GM18505 (cell line): ENCODE results near the gene DNAJB8.

Experiments
- ATAC-seq: cut with Tn5 transposase; IDR thresholded peaks from one replicate; pipeline ENCODE4 v1.9.1; 2021; ENCODE audit not compliant: unreplicated experiment
- POLR2A ChIP-seq: IDR thresholded peaks from 4 replicates; pipeline ENCODE4 v1.6.1; 2011; ENCODE audit warnings: borderline replicate concordance; ENCODE audit not compliant: insufficient read depth, insufficient read length; ENCODE audit errors: extremely low read depth

DNAJB8 gene

DNA sequence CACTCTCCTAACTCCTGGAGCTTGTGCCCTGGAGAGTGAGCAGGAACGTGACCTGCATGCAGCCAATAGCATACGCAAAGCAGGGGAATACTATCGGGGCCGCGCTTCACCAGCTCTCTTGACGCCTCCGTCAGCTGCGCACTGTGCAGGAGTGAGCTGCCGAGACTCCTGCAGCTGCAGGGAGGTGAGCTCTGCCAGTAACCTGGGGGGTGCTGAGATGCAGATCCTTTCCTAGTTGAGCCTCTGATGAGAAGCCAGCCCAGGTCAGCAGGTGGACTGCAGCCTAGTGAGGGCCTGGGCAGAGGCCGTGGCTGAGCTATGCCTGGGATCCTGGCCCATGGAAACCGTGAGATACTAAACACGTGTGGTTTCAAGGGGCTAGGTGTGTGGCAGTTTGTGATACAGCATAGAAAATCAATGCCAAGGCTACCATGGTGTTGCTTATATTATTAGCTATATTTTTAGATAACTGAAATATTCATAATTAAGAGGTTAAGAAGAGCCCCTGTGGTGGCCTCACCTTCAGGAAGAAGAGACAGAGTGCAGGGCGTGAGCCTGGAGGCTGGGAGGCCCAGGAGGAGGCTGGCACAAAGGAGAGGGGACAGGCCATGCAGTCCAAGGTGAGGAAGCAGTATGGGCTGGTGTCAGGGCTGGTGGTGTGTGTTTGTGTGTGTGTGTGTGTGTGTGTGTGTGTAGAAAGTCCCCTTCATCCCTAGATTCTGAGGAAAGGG lies 5.9 kb upstream of the DNAJB8 start:
- ATAC-seq, result no peak
- no peak for TF ChIP-seq POLR2A

DNA sequence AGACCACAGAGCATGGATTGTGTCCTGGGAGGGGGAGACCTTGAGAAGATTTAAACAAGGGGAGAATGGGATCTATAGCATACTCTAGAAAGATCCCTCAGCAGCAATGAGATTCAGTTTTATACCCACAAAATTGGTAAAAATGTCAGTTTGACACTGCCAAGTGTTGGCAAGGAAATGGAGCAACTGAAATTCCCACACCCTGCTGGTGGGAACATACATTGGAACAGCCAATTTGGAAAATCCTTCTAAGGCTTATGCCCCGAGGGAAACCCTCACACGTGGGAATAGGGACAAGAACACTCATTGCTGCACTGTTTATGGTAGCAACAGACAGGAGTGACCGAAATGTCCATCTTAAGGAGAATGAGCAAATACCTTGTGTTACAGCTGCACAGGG lies 5.0 kb upstream of the DNAJB8 start:
- ATAC-seq, result no peak
- no peak for TF ChIP-seq POLR2A

DNA sequence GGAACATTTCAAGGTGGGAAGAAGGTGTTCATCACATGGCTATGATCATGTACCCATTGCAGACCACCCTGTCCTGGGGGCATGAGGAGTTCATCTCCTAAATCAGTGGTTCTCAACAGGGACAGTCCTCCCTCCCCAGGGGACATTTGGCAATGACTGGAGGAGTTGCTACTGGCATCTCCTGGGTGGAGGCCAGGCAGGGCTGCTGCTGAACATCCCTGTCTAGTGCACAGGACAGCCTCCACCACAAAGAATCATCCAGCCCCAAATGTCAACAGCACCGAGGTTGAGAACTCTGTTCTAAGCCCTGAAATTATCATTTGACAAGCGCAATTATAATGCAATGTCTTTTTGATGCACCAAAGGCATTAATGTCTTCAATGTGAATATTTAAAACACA lies 4.4 kb upstream of the DNAJB8 start:
- ATAC-seq, result no peak

DNA sequence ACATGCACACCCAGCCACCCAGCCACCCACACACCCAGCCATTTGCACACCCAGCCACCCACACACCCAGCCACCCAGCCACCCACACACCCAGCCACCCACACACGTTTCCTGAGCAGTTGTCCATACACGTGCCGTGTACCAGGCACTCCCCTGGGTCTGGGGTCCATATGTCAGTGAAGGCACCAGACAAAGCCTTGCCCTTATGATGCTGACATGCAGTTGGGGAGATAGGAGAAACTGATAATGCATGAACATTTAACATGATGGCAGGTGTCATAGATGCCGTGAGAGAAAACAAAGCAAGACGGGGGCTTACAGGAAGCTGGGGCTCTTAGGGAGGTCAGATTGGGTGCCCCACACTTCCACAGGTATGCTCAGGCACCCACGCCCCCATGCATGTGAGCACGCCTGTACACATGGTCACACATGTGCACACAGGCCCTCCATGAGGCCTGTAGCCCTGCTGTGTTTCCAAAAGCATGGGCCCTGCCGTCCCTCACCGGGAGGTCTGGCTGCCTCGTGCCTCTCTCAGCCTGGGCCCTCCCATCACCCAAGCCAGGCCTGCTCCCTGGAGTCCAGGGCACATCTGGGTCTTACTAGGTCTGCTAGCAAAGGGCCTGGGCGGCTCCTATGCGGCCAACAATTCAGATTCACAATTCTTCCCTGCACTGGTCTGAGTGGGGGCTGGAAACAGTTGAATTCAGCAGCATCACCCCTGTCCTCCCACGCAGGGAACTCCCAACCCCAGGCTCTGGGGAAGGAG lies 3.6 kb upstream of the DNAJB8 start:
- TF ChIP-seq POLR2A, result no peak
- no peak for ATAC-seq

More for the DNA sequence above, 4.4 kb upstream of the DNAJB8 start:
- TF ChIP-seq POLR2A, result no peak

DNA sequence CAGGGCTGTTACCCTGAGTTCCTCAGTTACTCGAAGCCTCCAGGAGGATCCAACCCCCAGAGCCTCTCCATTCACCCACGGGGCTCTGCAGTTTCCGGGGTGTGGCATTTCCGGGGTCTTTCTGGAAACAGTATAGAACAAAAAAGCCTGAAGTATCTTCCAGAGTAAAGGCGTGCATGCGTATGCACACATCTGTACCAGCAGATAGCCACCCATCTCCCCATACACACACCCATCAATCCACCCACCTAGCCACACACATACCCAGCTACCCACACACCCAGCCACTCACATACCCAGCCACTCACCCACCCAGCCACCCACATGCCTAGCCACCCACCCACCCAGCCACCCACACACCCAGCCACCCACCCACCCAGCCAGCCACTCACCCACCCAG lies 2.9 kb upstream of the DNAJB8 start:
- no peak for TF ChIP-seq POLR2A

DNA sequence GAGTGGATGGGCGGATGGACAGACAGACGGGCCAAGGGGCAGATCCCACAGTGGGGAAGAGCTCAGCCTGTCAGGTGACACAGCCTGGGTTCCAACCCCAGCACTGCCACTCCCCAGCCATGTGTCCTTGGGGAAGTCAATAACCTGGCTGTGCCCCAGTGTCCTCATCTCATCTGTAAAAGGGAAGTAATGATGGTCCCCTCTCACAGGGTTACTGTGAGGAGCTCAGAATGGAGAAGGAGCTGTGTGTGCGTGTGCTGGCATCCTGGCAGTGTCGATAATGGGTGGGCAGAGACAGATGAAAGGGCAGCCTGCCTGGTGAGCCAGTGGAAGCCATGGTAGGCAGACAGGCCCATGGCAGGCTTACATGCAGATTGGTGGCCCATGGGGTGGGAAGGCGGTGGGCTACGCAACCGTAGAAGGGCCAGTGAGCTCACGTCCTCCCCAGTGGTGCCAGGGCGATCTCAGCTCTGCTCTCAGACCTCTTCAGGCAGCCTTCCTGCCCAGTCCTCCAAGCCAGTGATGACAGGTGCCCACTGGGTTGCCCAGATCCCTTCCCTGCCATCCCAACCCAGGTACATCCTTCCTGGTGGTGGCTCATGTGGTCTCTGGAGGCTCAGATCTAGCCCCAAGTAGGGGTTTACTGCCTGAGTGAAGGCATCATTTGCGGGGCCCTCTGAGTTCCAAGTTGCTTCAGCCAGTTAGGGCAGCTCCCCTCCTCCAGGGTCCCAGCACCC lies 2.3 kb upstream of the DNAJB8 start:
- no peak for ATAC-seq
- TF ChIP-seq POLR2A, result no peak

More for the DNA sequence above, 2.9 kb upstream of the DNAJB8 start:
- ATAC-seq, result no peak

DNA sequence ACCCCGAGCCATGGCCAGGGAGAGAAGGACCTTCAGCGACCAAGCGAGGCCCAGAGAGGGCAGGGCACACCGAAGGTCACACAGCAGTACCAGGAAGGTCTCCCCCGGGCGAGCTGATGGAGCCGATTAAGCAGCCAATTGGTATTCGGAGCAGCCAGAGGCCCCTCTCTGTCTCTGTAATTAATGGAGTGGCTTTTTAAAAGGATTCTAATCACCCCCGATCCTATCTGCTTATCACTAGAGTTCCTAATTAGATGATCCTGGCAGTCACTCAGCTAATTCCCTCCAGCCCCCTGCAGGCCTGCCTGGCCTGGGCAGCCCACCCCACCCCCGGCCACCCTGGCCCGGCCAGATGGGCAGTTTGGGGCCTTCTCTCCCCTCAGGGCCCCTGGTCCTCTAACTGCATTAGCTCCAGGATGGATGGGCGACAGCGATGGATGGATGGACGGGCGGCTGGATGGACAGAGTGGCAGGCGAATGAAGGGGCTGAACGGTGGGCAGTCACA lies 1.6 kb upstream of the DNAJB8 start:
- no peak for ATAC-seq
- no peak for TF ChIP-seq POLR2A

DNA sequence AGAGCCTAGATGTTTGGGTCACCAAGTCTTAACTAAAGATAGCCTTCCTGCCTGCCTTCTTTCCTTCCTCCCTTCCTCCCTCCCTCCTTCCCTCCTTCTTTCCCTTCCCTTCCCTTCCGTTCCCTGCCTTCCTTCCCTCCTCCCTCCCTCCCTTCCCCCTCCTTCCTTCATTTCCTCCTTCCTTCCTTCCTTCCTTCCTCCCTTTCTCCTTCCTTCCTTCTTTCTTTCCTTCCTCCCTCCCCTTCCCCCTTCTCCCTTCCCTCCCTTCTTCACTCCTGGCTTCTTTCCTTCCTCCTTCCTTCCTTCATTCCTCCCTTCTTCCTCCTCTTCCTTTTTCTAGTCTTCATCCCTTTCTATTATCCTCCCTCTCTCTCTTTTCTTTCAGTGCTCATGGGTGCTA lies 2.0 kb downstream of the DNAJB8 start:
- no peak for ATAC-seq
- TF ChIP-seq POLR2A, result no peak

DNA sequence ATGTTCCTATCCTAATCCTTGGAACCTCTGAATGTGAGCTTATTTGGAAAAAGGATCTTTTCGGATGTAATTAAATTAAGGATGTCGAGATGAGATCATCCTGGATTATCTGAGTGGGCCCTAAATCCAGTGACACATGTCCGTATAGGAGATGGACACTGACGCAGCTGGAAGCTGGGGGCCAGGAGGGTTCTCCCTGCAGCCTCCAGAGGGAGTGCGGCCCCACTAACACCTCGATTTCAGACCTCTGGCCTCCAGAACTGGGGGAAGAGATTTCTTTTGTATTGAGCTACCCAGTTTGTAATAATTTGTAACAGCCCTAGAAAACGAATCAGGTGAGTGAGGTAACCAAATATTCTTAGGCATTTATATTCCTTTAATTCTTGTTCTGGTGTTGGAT lies 2.5 kb downstream of the DNAJB8 start:
- no peak for TF ChIP-seq POLR2A
- no peak for ATAC-seq

DNA sequence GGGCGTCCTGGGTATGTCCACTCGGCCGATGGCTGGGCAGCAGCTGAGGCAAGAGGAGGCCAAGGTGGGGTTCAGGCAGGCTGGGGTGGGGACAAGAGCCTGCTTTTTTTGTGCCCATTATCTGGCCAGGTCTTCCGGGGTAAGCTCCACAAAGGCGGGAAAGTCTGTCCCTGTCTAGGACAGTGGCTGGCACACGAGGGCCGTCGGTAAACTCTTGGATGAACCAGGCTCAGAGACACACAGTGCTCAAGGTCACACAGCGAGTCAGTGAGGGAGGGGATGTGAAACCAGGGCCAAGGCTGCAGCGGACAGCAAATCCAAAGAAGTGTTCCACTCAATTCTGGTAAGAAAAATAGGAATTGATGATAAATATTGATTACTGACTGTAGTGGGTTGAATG lies 2.9 kb downstream of the DNAJB8 start:
- no peak for ATAC-seq

DNA sequence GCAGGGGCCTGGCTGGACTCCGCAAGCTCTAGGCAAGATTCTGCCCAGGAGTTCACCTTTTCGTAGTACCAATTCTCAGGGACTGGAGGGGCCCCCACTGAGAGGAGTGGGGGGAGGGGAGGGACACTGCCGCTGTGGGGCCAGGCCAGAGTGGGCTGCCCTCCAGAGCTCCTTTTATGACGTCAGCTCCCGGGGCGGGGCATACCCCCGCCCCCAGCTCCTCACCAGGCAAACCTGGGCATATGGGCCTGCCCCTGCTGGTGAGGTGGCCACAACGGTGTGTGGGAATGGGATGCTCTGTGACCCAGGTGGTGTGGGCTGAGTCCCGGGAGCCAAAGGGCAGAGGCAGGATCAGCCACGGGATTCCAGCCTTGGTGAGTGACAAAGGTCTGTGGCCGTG lies 3.3 kb downstream of the DNAJB8 start:
- TF ChIP-seq POLR2A, result no peak
- ATAC-seq, result no peak

More for the DNA sequence above, 2.9 kb downstream of the DNAJB8 start:
- TF ChIP-seq POLR2A, result no peak

DNA sequence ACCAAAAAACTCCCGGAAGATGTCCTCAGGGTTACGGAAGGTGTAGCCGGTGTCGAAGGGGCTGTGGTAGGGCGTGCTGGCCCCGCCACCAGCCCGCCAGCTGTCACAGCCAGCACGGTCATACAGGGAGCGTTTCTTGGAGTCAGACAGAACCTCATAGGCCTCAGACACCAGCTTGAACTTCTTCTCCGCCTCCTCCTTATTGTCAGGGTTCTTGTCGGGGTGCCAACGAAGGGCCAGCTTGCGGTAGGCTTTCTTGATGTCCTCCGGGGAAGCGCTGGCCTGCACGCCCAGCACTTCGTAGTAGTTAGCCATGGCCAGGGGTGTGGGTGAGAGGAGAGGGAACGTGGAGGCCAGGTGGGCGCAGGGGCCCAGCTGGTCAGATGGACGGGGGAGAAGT lies 3.8 kb downstream of the DNAJB8 start:
- ATAC-seq, result no peak
- no peak for TF ChIP-seq POLR2A

DNA sequence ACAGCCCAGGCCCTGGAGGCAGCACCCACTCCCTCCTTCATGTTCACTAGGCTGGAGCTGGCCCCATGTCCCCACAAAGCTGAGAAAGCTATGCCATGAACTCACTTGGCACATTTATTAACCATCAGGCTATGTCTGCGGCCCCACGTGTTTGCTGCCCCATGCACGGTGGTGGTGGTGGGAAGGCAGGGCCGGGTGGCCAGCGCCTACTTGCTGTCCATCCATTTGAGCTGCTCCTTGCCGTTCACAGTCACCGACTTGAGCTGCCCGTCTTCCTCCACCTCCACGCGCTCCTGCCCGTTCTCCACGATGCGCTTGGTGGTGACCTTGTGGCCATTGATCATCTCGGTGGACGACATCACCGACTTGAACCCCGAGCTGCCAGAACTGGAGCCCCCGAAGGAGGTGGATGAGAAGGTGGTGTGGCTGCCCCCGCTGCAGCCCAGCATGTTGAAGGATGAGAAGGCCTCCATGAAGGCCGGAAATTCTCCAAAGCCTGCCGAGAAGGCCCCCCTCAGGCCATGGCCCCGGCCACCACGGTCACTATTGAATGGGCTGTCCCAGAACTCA lies 4.3 kb downstream of the DNAJB8 start:
- no peak for TF ChIP-seq POLR2A
- no peak for ATAC-seq
